ENCODE results near the gene GRIN2A.

GRCh38 chr16:9816644-9817043 lies 365.6 kb downstream of the GRIN2A start:
- TF ChIP-seq CTCF (IDR thresholded peaks at IDR 0.05; ENCODE audit: poor library complexity, severe bottlenecking) (no peak), POLR2AphosphoS5 (IDR thresholded peaks at IDR 0.05) (no peak), TAF1 (IDR thresholded peaks at IDR 0.05; ENCODE audit: low read depth) (no peak), EZH2 (IDR thresholded peaks at IDR 0.05; ENCODE audit: borderline replicate concordance, insufficient read depth, low read length, poor library complexity, severe bottlenecking) (no peak), MXI1 (conservative IDR thresholded peaks at IDR 0.05; ENCODE audit: poor library complexity, severe bottlenecking) (no peak), RAD21 (conservative IDR thresholded peaks at IDR 0.05) (no peak), EP300 (conservative IDR thresholded peaks at IDR 0.05; ENCODE audit: poor library complexity, severe bottlenecking) (no peak)
